IPS-NIHi7 (cell line): ENCODE measurements around the gene TRAF2.
"Not testable (repeated sequence)": the region's sequence is repeated elsewhere in the genome, so short reads cannot be mapped to it uniquely, and the experiment has no call there.

Experiments used
- DNase-seq: peaks from one replicate; pipeline ENCODE4 v3.0.0; 2012; ENCODE audit warnings: mixed read lengths; ENCODE audit errors: extremely low spot score

Gene TRAF2

GRCh38 chr9:136882109-136882946, 4.0 kb upstream of the TRAF2 start:
- DNase-seq = peak; percentile 64

DNA sequence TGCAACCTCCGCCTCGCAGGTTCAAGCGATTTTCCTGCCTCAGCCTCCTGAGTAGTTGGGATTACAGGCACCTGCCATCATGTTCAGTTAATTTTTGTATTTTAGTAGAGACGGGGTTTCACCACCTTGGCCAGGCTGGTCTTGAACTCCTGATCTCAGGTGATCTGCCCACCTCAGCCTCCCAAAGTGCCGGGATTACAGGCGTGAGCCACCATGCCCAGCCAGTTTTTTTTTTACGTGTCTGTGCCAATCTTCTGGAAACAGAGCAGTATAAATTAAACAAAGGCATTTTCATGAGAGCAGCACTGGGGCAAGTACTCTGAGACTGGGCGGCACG, 3.4 kb upstream of the TRAF2 start:
- not testable (repeated sequence) for DNase-seq

DNA sequence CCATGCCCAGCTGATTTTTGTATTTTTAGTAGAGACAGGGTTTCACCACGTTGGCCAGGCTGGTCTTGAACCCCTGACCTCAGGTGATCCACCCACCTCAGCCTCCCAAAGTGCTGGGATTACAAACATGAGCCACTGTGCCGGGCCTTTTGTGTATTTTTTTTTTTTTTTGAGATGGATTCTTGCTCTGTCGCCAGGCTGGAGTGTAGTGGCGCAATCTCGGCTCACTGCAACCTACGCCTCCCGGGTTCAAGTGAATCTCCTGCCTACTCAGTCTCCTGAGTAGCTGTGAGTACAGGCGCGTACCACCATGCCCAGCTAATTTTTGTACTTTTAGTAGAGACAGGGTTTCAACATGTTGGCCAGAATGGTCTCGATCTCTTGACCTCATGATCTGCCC, 2.6 kb upstream of the TRAF2 start:
- DNase-seq = not testable (repeated sequence)

GRCh38 chr9:136886610-136887597, 588 bp downstream of the TRAF2 start:
- peak; percentile 84 for DNase-seq

DNA sequence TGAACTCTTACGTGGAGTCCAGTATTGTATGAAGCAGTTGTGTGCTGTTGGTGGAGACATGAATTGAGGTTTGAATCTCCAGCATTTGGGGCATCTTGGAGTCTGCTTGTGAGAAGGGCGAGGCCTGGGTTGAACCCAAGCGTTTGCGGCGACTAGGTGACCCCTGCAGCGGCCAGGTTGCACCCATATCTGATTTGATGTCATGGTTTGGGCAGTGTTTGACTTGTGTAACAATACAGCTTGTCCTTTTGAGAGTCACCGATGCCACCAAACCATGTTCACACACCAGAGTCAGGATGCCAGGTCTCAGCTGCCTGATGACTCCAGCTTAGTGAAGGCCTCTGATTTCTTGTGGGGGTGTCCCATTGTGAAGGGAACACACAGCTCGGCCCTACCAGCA, 2.1 kb downstream of the TRAF2 start:
- no peak for DNase-seq

GRCh38 chr9:136889858-136890257, 3.5 kb downstream of the TRAF2 start:
- DNase-seq = no peak

- DNase-seq = no peak
Observed at GRCh38 chr9:136890661-136891060, 4.3 kb downstream of the TRAF2 start.

DNA sequence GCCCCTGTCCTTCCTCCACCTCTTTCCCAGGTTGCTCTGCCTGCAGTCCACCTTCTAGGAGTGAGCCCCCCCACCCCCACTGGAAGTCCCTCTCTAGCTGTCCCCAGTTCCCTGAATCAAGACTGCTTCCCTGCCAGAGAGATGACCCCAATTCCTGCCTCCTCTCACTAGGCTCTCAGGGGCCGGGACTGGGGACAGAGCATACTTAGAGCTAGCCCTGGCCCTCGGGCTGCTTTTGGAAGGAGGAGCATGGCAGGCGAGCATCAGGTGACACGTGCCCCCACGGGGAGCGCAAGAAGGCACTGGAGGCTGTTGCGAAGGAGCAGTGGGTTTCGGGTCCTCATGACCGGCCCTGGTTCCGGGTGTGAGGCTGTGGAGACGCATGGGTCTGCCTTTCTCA, 9.7 kb downstream of the TRAF2 start:
- no peak for DNase-seq

DNA sequence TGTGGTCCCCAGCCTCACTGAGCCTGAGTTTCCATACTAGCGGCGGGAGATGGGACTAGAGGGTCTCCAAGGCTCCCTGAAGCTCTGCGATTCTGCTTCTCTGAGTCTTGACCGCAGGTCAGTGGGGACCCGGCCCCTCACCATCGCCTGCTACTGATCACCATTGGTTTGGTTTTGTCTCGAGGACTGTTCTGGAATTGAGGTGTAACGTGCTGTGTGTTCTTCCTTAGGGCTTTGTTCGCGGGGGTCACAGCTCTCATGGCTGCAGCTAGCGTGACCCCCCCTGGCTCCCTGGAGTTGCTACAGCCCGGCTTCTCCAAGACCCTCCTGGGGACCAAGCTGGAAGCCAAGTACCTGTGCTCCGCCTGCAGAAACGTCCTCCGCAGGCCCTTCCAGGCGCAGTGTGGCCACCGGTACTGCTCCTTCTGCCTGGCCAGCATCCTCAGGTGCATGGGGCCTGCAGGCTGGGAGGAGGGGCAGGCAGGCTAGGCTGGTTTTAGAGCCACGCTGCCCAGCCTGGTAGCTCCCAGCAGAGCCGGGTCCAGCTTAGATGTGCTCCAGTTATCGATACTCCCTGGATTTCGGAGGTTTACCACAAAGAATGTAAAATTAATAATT, 12.3 kb downstream of the TRAF2 start:
- no peak for DNase-seq

DNA sequence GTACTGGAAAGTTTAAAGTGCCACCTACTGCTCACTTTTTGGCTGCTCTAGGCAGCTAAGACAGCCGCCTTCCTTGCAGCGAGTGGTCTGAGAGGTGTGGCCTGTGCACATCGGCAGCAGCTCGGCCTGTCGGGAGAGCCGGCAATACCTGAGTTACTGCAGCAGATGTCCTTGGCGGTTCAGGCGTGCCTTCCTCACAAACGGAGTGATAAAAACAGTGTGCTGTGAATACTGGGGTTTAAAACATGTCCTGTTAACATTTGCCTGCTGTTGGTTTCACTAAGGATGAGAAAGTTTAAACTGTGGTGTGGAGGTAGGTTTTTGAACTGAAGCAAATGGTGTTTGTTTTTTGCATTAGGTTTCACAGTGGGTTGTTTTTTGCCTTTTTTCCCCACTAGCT, 12.9 kb downstream of the TRAF2 start:
- DNase-seq = no peak

GRCh38 chr9:136900556-136900955, 14.2 kb downstream of the TRAF2 start:
- no peak for DNase-seq

GRCh38 chr9:136900988-136901515, 14.7 kb downstream of the TRAF2 start:
- DNase-seq = no peak

- DNase-seq = no peak
Observed at GRCh38 chr9:136901516-136902258, 15.4 kb downstream of the TRAF2 start.

DNA sequence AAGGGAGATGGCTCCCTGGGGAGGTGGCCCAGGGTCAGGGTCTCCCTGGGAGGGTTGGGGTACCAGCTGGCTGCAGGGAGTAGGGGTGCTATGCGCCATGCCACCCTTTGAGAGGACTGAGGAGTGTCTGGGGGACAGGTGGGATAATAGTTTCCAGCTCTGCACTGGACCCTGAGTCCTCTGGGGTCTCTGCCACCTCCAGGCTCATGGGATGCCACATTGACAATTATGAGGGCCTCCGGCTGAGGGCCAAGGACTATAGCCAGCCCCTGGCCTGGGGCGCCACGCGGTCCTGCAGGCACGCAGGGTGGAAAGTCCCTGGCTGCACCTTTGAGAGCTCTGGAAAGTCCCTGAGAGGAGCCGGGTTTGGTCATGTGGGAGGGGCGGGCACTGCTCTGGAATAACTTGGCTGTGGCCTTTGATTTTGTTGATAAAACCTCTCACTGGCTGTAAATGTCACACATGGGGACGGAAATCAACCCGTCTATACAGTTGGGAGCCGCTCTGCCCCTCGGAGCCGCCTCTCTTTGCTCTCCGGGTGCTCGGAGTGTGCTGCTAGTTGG, 16.0 kb downstream of the TRAF2 start:
- no peak for DNase-seq

DNA sequence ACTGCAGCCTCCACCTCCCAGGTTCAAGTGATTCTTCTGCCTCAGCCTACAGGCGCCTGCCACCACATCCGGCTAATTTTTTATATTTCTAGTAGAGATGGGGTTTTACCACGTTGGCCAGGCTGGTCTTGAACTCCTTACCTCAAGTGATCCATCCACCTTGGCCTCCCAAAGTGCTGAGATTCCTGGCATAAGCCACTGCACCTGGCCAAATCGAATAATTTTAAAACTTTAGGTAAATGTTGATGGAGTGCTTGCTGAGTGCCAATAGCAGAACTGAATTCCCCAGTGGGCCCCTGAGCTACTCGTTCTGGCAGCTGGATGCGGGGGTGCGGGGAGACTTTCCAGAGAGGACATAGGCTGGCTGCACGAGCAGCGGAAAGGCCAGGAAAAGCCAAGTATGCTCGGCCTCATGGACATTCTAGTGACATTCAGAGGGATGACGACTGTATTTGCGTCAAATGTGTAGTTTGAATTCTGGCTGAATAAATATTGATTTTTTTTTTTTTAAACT, 16.8 kb downstream of the TRAF2 start:
- DNase-seq = no peak

GRCh38 chr9:136906266-136906665, 19.9 kb downstream of the TRAF2 start:
- no peak for DNase-seq

DNA sequence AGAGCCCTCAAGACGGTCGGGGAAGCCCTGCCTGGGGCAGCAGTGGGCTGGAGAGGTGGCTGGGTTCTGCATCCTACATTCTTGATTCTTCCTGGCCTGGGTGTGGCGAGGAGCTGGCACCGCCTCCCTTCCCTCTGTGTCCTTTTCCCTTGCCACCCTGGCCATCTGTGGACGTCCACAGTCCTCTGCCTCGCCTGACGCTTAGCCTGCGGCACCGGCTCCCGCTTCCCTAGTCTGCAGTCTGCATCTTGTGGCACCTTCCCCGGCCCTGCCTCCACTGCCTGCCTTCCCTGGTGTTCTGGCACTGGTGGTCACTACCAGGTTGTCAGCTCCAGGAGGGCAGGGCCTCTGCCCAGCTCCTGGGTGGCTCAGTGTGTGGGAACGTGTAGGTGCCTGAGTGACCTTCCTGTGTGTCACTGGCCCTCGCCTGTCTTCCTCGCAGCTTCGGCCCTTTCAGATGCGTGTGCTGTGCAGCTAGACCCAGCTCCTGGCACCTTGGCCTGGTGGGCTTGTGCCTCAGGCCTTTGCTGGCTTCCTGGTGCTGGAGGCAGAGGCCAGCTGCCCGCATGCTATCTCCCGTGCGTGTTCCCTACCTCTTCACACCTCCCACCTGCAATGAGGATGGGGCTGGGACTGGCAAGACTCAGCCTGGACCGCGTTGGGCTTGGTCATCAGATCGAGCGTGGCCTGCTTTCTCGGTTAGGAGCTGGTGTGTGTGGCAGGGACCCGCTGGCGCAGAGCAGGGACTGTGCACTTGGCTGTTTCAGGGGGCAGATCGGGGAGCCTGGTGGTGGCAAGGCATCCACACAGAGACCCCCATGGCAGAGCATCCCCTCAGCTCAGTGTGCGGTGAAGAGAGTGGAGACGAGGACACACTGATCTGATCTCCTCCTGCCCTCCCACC, 20.9 kb downstream of the TRAF2 start:
- no peak for DNase-seq

- no peak for DNase-seq
Observed at GRCh38 chr9:136910197-136910900, 24.0 kb downstream of the TRAF2 start.

GRCh38 chr9:136910901-136911245, 24.6 kb downstream of the TRAF2 start:
- DNase-seq = no peak
